Measurements from ENCODE around the gene PRKN.

- TF ChIP-seq CTCF (IDR thresholded peaks at IDR 0.05; ENCODE audit: insufficient read depth, low read depth, low read length): no peak
- no peak for TF ChIP-seq EZH2 (IDR thresholded peaks at IDR 0.05; ENCODE audit: insufficient read depth, low read length)
Observed at GRCh38 chr6:162698440-162698839, 29.1 kb downstream of the PRKN start.
